GM20000 (cell line): ENCODE measurements around the gene KIAA0825.

Experiments used
- DNase-seq: peaks from one replicate; pipeline ENCODE4 v3.0.0; 2012; ENCODE audit warnings: low spot score
- CTCF ChIP-seq: IDR thresholded peaks from 2 replicates; pipeline ENCODE4 v1.5.1; 2012; ENCODE audit warnings: mild to moderate bottlenecking, control low read depth; ENCODE audit errors: extremely low read depth, missing control alignments

KIAA0825 gene

GRCh38 chr5:94463739-94464138, 154.7 kb downstream of the KIAA0825 start:
- no peak for DNase-seq
- TF ChIP-seq CTCF = no peak

- TF ChIP-seq CTCF = no peak
- no peak for DNase-seq
Observed at GRCh38 chr5:94461131-94461530, 157.3 kb downstream of the KIAA0825 start.

- no peak for DNase-seq
- no peak for TF ChIP-seq CTCF
Observed at GRCh38 chr5:94459915-94460314, 158.5 kb downstream of the KIAA0825 start.

GRCh38 chr5:94457788-94458187, 160.6 kb downstream of the KIAA0825 start:
- no peak for DNase-seq
- TF ChIP-seq CTCF = no peak

GRCh38 chr5:94445726-94446125, 172.7 kb downstream of the KIAA0825 start:
- TF ChIP-seq CTCF = no peak

GRCh38 chr5:94442991-94443390, 175.4 kb downstream of the KIAA0825 start:
- DNase-seq = no peak
- no peak for TF ChIP-seq CTCF

More at GRCh38 chr5:94445726-94446125, 172.7 kb downstream of the KIAA0825 start:
- DNase-seq = no peak

- DNase-seq = no peak
- TF ChIP-seq CTCF = no peak
Observed at GRCh38 chr5:94442076-94442475, 176.3 kb downstream of the KIAA0825 start.
